SK-N-SH (cell line): ENCODE results near the gene FIGNL2. TPM values are rescaled to one million over a fixed set of nuclear protein-coding genes. Genes with fewer than 3 reads are reported as not detected.
A peak's percentile ranks its signal among the peaks of the same experiment; 100 is the strongest.

Experiments used
- CTCF ChIA-PET: fragments of 300-600, 350-600 bp; formaldehyde crosslinking; extraction: SDS; loops from one replicate; lab custom pipeline; 2021; lab: Yijun Ruan, JAX
- POLR2A ChIA-PET: fragments of 350-600 bp; sonication (Branson Sonifier 250); formaldehyde crosslinking; extraction: SDS; loops from one replicate; lab custom pipeline; 2020; ENCODE audit warnings: antibody characterized with exemption, inconsistent platforms; lab: Yijun Ruan, JAX
- DNase-seq: peaks from one replicate; pipeline ENCODE4 v3.0.0; 2012
- H2AFZ ChIP-seq: fragments of 200-600 bp; sonication (generic); 2 replicates; pipeline ENCODE4 v1.8.1; 2016; ENCODE audit warnings: antibody characterized with exemption, mild to moderate bottlenecking, low read depth
- H3F3A ChIP-seq: fragments of 200-600 bp; sonication (generic); replicated peaks from 2 replicates; pipeline ENCODE3; 2016; ENCODE audit warnings: antibody characterized with exemption, mild to moderate bottlenecking; ENCODE audit not compliant: insufficient read depth
- H3K27ac ChIP-seq, 2 experiments: fragments of 200-500 bp in 1 of 2; fragments of 200-600 bp in 1 of 2; sonication (Bioruptor generic) in 1 of 2; sonication (generic), shearing (Covaris generic) in 1 of 2; 2 replicates each; pipeline versions ENCODE4 v1.5.1 to v1.6.1; 2014 to 2016; ENCODE audit warnings: low read depth in 2 of 2, inconsistent platforms in 1 of 2, low read length in 1 of 2, mild to moderate bottlenecking in 1 of 2, mixed read lengths in 1 of 2
- H3K27me3 ChIP-seq: fragments of 200-600 bp; sonication (generic), shearing (Covaris generic); 2 replicates; pipeline ENCODE4 v1.6.1; 2016; ENCODE audit warnings: mixed run types; ENCODE audit not compliant: insufficient read depth
- H3K36me3 ChIP-seq, 2 experiments: fragments of 200-500 bp in 1 of 2; fragments of 200-600 bp in 1 of 2; sonication (Bioruptor generic) in 1 of 2; sonication (generic) in 1 of 2; replicated peaks in 1 of 2; 2 replicates each; pipeline versions ENCODE3 to v1.5.1; 2014 to 2016; ENCODE audit warnings: low read length in 1 of 2, mild to moderate bottlenecking in 1 of 2; ENCODE audit not compliant: insufficient read depth in 2 of 2, control insufficient read depth in 1 of 2
- H3K4me1 ChIP-seq, 2 experiments: fragments of 200-500 bp in 1 of 2; fragments of 200-600 bp in 1 of 2; sonication (Bioruptor generic) in 1 of 2; sonication (generic), shearing (Covaris generic) in 1 of 2; 2 replicates each; pipeline versions ENCODE4 v1.5.1 to v1.6.1; 2014 to 2016; ENCODE audit warnings: low read depth in 1 of 2, low read length in 1 of 2, mixed run types in 1 of 2; ENCODE audit not compliant: insufficient read depth in 2 of 2, control insufficient read depth in 1 of 2
- H3K4me2 ChIP-seq: fragments of 200-600 bp; sonication (generic), shearing (Covaris generic); 2 replicates; pipeline ENCODE4 v1.6.1; 2017; ENCODE audit warnings: mixed run types
- H3K4me3 ChIP-seq, 2 experiments: fragments of 200-500 bp in 1 of 2; fragments of 200-600 bp in 1 of 2; sonication (Bioruptor generic) in 1 of 2; sonication (generic), shearing (Covaris generic) in 1 of 2; 2 replicates each; pipeline versions ENCODE4 v1.5.1 to v1.8.1; 2014 to 2016; ENCODE audit warnings: low read depth in 2 of 2, inconsistent platforms in 1 of 2, low read length in 1 of 2, mild to moderate bottlenecking in 1 of 2, mixed read lengths in 1 of 2, moderate library complexity in 1 of 2
- H3K79me2 ChIP-seq: fragments of 200-600 bp; sonication (generic); 2 replicates; pipeline ENCODE4 v1.8.1; 2017; ENCODE audit warnings: mild to moderate bottlenecking; ENCODE audit not compliant: insufficient read depth
- H3K9ac ChIP-seq: fragments of 200-600 bp; sonication (generic); 2 replicates; pipeline ENCODE4 v1.6.1; 2017; ENCODE audit warnings: mixed run types
- H3K9me2 ChIP-seq: fragments of 200-600 bp; sonication (generic); 2 replicates; pipeline ENCODE4 v1.6.1; 2017; ENCODE audit warnings: mixed run types
- H3K9me3 ChIP-seq: fragments of 200-600 bp; sonication (generic); 2 replicates; pipeline ENCODE4 v1.6.1; 2017; ENCODE audit warnings: mixed run types, mild to moderate bottlenecking, moderate library complexity
- H4K20me1 ChIP-seq: fragments of 200-600 bp; sonication (generic); 2 replicates; pipeline ENCODE4 v1.6.1; 2017; ENCODE audit warnings: mild to moderate bottlenecking, mixed run types; ENCODE audit not compliant: insufficient read depth
- CHD2 ChIP-seq: fragments of 150-350 bp; IDR thresholded peaks from 2 replicates; pipeline ENCODE4 v1.6.1; 2018; ENCODE audit warnings: low read length; ENCODE audit not compliant: partially characterized antibody
- ELF1 ChIP-seq: IDR thresholded peaks from 2 replicates; pipeline ENCODE4 v1.4.0; 2012
- EP300 ChIP-seq, 2 experiments: IDR thresholded peaks; 2 replicates each; pipeline versions ENCODE4 v1.4.0 to v1.6.1; 2012; ENCODE audit warnings: borderline replicate concordance in 1 of 2, low read depth in 1 of 2, low read length in 1 of 2
- FOSL2 ChIP-seq: IDR thresholded peaks from 2 replicates; pipeline ENCODE4 v1.4.0; 2012; ENCODE audit warnings: low read depth, mild to moderate bottlenecking, moderate library complexity, borderline replicate concordance
- FOXM1 ChIP-seq: IDR thresholded peaks from 2 replicates; pipeline ENCODE4 v1.4.0; 2012; ENCODE audit warnings: low read depth, mild to moderate bottlenecking
- GABPA ChIP-seq: IDR thresholded peaks from 2 replicates; pipeline ENCODE4 v1.4.0; 2012; ENCODE audit warnings: low read depth, mild to moderate bottlenecking
- GATA2 ChIP-seq: sonication (generic); formaldehyde crosslinking; IDR thresholded peaks from 2 replicates; pipeline ENCODE4 v1.5.0; 2020; ENCODE audit warnings: mild to moderate bottlenecking, missing genetic modification reagents
- IRF3 ChIP-seq: fragments of 150-350 bp; IDR thresholded peaks from 2 replicates; pipeline ENCODE4 v1.6.1; 2016; ENCODE audit warnings: mild to moderate bottlenecking, low read depth, low read length
- JUND ChIP-seq: IDR thresholded peaks from 2 replicates; pipeline ENCODE4 v1.4.0; 2012
- MAX ChIP-seq: IDR thresholded peaks from 2 replicates; pipeline ENCODE4 v1.4.0; 2012; ENCODE audit warnings: low read depth
- MEF2A ChIP-seq: IDR thresholded peaks from 2 replicates; pipeline ENCODE4 v1.4.0; 2012; ENCODE audit warnings: low read depth, borderline replicate concordance
- NFIC ChIP-seq: IDR thresholded peaks from 2 replicates; pipeline ENCODE4 v1.4.0; 2012; ENCODE audit warnings: borderline replicate concordance
- PBX3 ChIP-seq: IDR thresholded peaks from 2 replicates; pipeline ENCODE4; 2012
- RCOR1 ChIP-seq: fragments of 150-350 bp; IDR thresholded peaks from 2 replicates; pipeline ENCODE4 v1.6.1; 2017; ENCODE audit warnings: antibody characterized with exemption, low read length
- TAF1 ChIP-seq: IDR thresholded peaks from 2 replicates; pipeline ENCODE4 v1.6.1; 2012; ENCODE audit warnings: low read depth, mild to moderate bottlenecking, low read length, moderate library complexity, borderline replicate concordance
- TCF12 ChIP-seq: IDR thresholded peaks from 2 replicates; pipeline ENCODE4 v1.4.0; 2012
- USF2 ChIP-seq: fragments of 150-350 bp; IDR thresholded peaks from 2 replicates; pipeline ENCODE4 v1.6.1; 2017; ENCODE audit warnings: antibody characterized with exemption, low read length, low read depth, borderline replicate concordance
- YY1 ChIP-seq: IDR thresholded peaks from 2 replicates; pipeline ENCODE4 v1.4.0; 2012; ENCODE audit warnings: low read depth, mild to moderate bottlenecking
- WGBS: methylation state at CpG from one replicate; pipeline ENCODE4 v1.1.6; 2017; ENCODE audit warnings: low lambda C conversion rate; 5-methylcytosine and 5-hydroxymethylcytosine counted together
- polyA plus RNA-seq, 3 experiments: library from polyadenylated mRNA; depleted of rRNA; stranded (reverse); fragments of >200 nt; gene quantifications; 2 replicates each; pipeline ENCODE4 v1.2.3, GENCODE V29; 2012

FIGNL2 gene
- polyA plus RNA-seq, 1 of the 3 experiments (the other 2 are of a cell fraction), result 0.05 TPM

- H3K9me2 ChIP-seq, result no peaks in the 10 kb centered on the region
- H3K9me3 ChIP-seq, result no peaks in the 10 kb centered on the region
- no peaks in the 10 kb centered on the region for H3K79me2 ChIP-seq
- peak; percentile 73 for DNase-seq
- ChIA-PET POLR2A (interaction anchor here (0.6 to 1.2 kb wide), 2 partner anchors 19 to 22 kb away, joined by 3 to 4 read pairs; no protein-coding TSS in a partner anchor), CTCF (interaction anchor here (0.5 to 3.5 kb wide), 11 partner anchors 8 to 424 kb away, joined by 3 to 16 read pairs (median 4); no protein-coding TSS in a partner anchor)
- H3K4me3 ChIP-seq, result no peak overlapping the region
- H3K9ac ChIP-seq, result no peak overlapping the region
- no peaks in the 10 kb centered on the region for H3K36me3 ChIP-seq
- no peak overlapping the region for H3K4me2 ChIP-seq
- H3F3A ChIP-seq, result no peaks in the 10 kb centered on the region
- no peak overlapping the region for H2AFZ ChIP-seq
- TF ChIP-seq RCOR1, result peak; percentile 26; the same call in 1 of the 2 replicates
- TF ChIP-seq TCF12, result peak; percentile 18; the same call in 1 of the 2 replicates
- TF ChIP-seq EP300 (IDR thresholded peaks at IDR 0.05; ENCODE audit: borderline replicate concordance in 1 of 2, low read depth in 1 of 2, low read length in 1 of 2), result peak in 1 of 2 experiments; percentile 67; a peak in 1 of 4 replicates
- peak; percentile 40; the same call in 1 of the 2 replicates for TF ChIP-seq GATA2 (CRISPR knock-in tag)
- no peak for TF ChIP-seq TAF1
- TF ChIP-seq PBX3, result no peak
- peaks cover 15% of the 10 kb centered on the region; the same call in 1 of the 2 replicates for H3K27me3 ChIP-seq
- H3K4me1 ChIP-seq, result peaks cover 0 to 49% of the 10 kb centered on the region in 2 experiments; a peak in 2 of 4 replicates
- H4K20me1 ChIP-seq, result no peaks in the 10 kb centered on the region
- 41% methylated on average over 7 of the region's 7 CpGs for WGBS
- peak overlapping the region in 1 of 2 experiments; percentile 90; a peak in 2 of 4 replicates for H3K27ac ChIP-seq
Measured at GRCh38 chr12:51845482-51845881, 3.0 kb downstream of the FIGNL2 start.

- H3K4me2 ChIP-seq, result no peak overlapping the region
- no peaks in the 10 kb centered on the region for H3K36me3 ChIP-seq
- H2AFZ ChIP-seq, result no peak overlapping the region
- 86% methylated on average over 4 of the region's 4 CpGs for WGBS
- no peaks in the 10 kb centered on the region for H3K79me2 ChIP-seq
- H3K9ac ChIP-seq, result no peak overlapping the region
- H3K27ac ChIP-seq, result peak overlapping the region in 1 of 2 experiments; percentile 90; a peak in 2 of 4 replicates
- no peak overlapping the region for H3K4me3 ChIP-seq
- H3K9me3 ChIP-seq, result no peaks in the 10 kb centered on the region
- no peak for DNase-seq
- peaks cover 15% of the 10 kb centered on the region; the same call in 1 of the 2 replicates for H3K27me3 ChIP-seq
- no peaks in the 10 kb centered on the region for H3K9me2 ChIP-seq
- TF ChIP-seq TCF12, result no peak
- no peak for TF ChIP-seq ELF1
- no peak for TF ChIP-seq IRF3
- no peak for TF ChIP-seq EP300 (IDR thresholded peaks at IDR 0.05; ENCODE audit: borderline replicate concordance in 1 of 2, low read depth in 1 of 2, low read length in 1 of 2)
- no peak for TF ChIP-seq FOXM1
- no peak for TF ChIP-seq RCOR1
- no peak for TF ChIP-seq CHD2
- TF ChIP-seq MAX, result no peak
- no peak for TF ChIP-seq JUND
- no peak for TF ChIP-seq MEF2A
- no peak for TF ChIP-seq YY1
- TF ChIP-seq FOSL2, result no peak
- no peak for TF ChIP-seq GABPA
- no peak for TF ChIP-seq USF2
- TF ChIP-seq NFIC, result no peak
- peaks cover 0 to 46% of the 10 kb centered on the region in 2 experiments; a peak in 2 of 4 replicates for H3K4me1 ChIP-seq
- no peaks in the 10 kb centered on the region for H3F3A ChIP-seq
- no peaks in the 10 kb centered on the region for H4K20me1 ChIP-seq
- ChIA-PET POLR2A (interaction anchor here (0.6 to 1.2 kb wide), 2 partner anchors 20 to 21 kb away, joined by 3 to 4 read pairs; no protein-coding TSS in a partner anchor), CTCF (interaction anchor here (1.0 to 3.5 kb wide), 8 partner anchors 8 to 424 kb away, joined by 3 to 16 read pairs (median 4); no protein-coding TSS in a partner anchor)
Measured at GRCh38 chr12:51844854-51845253, 3.7 kb downstream of the FIGNL2 start.
